Stimulated activated CD4-positive, alpha-beta T cell treated with anti-CD3 and anti-CD28 coated beads, Interleukin-4, amount 100 ng/mL, for 4 hours (primary cell): ENCODE measurements around the gene PLEKHG4B.
A peak's percentile ranks its signal among the peaks of the same experiment; 100 is the strongest.

Source experiments
- DNase-seq, 2 experiments: peaks; one replicate each; pipeline ENCODE4 v3.0.0-alpha.2; 2020

The PLEKHG4B gene

DNA sequence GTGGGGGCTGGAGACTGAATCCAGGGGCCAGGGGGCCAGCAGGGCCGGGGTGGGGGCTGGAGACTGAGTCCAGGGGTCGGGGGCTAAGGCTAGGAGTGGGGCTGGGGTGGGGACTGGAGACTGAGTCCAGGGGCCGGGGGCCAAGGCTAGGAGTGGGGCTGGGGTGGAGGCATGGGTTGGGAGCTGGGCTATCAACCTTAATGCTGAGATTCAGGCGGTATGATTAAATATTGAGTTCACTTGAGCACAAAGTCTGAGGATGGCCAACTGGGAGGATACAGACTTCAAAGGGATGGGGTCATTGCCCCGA is 82.3 kb downstream of the PLEKHG4B start:
- no peak for DNase-seq

GRCh38 chr5:174876-175465 is 83.0 kb downstream of the PLEKHG4B start:
- DNase-seq, result no peak

DNA sequence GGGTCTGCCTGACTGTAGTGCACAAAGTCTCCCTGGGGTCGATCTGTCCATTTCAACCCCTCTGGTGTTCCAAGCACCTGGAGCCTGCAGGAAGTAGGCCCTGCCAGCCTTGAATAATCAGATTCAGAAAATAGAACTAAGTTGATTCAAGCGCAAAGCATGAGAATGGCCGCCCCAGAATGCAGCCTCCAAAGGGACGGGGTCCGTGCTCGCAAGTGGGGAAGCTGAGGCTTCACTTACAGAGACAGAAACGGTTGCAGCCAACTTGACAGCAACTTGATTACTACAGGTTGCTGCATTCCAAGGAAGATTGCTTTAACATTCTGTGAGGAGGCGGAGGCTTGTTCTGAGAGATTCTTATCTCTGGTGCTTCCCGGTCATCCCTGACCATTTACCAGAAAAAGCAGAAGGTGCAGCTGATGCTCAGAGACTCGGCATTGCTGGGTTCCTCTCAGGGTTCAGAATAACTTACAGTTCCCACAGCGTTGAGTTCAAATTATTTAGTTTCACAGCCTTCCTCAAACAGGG is 84.4 kb downstream of the PLEKHG4B start:
- no peak for DNase-seq

- no peak for DNase-seq
These were observed 86.1 kb downstream of the PLEKHG4B start for GRCh38 chr5:178110-178509.

- DNase-seq, result no peak
These were observed 87.4 kb downstream of the PLEKHG4B start for GRCh38 chr5:179401-179800.

- DNase-seq, result no peak
These were observed 88.4 kb downstream of the PLEKHG4B start for GRCh38 chr5:180286-180918.

DNA sequence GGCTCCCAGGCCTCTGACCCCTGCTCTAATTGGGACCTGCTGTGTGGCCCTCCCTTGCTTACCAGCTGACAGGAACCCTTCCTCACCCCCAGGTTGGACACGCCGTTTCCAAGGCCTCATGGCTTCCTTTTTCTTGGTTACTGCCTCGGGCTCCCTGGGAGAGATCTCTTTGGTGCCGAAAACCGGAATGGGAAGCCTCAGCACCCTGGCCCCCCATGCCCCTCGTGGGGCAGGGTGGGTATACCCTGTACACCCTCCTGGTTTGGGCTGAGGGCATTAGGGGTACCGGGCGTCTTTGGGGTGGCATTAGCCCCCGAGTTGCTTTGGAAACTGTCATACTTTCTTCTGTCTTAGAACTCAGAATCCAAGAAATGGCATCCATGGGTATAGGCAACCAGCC is 89.2 kb downstream of the PLEKHG4B start:
- no peak for DNase-seq

GRCh38 chr5:181566-181965 is 89.6 kb downstream of the PLEKHG4B start:
- DNase-seq, result no peak

DNA sequence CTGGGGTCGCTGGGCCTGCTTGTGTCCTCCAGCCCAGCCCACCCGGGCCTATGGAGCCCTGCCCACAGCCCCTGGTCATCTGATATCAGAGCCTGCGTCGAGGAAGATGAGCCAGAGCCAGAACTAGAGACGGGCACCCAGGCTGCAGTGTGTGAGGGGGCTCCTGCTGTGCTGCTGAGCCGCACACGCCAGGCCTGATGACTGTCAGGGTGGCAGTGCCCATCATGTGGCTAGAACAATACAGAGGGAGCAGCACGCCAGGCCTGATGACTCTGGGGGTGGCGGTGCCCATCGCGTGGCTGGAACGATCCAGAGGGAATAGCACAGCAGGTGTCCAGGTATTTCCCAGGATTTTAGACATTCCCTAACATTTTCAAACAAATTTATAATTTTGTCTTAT is 90.2 kb downstream of the PLEKHG4B start:
- DNase-seq, result no peak

GRCh38 chr5:184471-184870 is 92.5 kb downstream of the PLEKHG4B start:
- no peak for DNase-seq

DNA sequence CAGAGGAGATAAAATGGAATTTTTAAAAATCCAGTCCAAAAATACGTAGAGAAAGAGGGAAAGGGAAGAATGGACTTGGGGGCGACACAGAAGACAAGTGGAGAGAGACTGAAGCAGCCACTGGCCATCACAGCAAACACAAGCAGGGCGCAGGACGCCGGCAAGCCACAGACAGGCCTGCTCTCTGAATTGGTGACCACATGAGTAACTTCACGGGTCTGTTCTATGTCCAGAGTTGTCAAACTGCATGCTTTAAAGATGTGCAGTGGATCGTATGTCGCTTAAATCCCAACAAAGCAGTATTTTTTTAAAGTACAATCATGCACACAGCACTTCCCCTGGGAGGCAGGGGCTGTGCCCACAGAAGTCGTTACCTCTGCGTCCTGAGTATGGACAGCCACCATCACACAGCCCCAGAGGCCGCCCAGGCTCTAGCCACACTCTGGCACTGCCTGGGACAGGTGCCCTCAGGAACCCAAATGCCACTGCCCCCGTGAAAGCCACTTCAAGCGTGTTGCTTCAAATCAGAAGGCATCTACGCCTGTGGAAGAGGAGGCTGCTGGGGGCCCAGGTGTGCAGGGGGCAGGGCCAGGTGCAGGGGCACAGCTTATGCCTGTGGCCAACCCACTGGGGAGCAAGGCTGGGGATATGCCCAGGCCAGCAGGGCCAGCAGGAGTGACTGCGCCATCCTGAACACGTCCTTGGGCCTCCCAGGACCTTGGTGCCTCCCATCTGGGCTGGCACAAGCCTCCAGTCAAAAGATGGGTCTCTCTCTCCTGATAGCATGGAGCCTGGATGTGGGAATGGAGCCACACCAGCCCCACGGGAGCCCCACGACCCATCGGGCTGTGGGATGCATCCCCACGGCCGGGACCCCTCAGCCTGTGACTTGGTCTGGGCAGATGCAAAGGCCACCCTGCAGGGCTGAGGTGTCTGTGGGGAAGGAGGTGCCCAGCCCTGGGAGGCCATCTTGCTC is 93.4 kb downstream of the PLEKHG4B start:
- no peak for DNase-seq

DNA sequence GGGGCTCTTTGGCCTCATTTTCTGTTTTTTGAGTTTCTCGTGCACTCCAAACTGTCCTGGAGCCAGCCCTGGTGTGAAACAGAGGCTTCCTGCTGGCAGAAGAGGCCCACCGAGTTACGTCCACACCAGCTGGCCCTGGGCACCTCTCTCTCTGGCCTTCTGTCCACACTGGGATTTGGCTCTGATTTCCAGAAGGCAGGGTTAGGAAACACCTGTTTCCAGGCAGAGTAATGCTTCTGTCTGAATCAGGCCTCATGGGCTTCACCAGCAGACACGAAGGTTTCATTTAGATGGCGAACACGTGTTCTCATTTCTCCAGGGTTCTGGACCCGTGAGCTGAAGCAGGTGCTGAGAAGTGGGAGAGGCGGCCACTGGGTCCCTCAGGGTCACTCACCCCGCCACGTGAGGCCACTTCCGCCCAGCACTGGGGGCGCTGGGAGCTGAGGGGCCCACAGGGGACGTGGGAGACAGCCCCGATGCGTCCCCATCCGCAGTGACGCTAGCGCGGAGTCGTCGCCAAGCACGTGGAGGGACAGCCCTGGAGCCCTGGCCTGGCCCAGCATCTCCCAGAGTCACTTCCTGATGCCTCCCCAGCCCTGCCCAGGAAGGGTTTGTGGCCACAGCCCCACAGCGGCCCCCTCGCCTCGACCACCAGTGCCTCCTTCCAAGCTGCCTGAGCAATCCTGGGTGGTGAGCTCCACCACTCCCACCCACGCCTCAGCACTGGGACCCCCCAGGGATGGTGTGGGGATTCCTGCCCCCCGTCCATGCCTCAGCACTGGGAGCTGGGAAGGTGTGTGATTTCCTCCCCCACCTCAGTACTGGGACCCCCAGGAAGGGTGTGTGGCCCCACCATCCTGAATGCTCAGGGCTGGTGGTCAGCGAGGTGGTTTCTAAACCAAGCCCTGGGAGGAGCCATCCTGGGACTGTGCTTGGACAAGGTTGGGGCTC is 94.4 kb downstream of the PLEKHG4B start:
- DNase-seq, result no peak

- DNase-seq, result no peak
These were observed 95.1 kb downstream of the PLEKHG4B start for GRCh38 chr5:187042-187431.

- DNase-seq, result no peak
These were observed 95.9 kb downstream of the PLEKHG4B start for GRCh38 chr5:187617-188451.

DNA sequence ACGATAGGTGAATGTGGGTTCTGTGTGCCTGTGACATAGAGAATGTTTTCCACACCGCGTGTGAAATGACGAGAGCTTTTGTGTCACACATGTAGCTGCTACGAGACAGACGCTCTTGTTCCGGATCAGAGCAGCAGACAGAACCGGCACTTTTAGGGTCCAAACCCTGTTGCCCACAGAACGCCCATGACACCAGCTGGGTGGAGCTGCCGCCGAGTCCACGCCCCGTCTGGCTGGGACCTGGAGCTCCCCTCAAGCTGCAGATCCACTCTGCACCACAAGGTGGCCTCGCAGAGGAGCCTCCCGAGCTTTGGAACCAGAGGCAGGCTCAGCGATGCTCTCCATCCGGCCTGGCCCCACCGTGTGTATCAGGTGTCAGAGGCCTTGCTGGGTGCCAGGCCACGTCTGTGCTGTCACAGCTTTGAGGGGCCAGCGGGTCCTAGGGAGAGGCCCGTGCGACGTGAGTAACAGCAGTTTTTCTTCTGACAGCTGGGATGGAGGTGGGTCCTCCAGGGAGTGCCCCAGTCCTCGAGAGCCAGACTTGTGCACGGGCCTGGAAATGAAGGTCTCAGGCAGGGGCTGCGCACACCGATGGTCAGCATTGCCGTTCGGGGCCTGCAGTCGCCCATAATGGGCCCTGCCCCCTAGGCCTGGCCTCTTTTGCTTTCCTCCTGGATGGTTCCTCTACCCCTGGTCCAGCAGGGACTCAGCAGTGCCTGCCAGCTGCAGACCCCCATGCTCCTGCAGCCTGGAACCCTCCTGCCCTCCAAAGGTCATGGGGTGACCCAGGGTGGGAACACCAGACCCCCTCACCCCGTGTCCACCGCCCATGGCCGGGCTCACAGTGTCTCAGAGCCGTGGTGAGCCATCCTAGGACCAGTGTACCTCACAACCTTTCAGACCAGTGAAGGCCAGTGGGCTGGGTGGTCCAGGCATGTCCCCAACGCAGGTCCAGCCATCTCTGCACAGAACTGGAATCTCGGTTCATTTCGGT is 96.8 kb downstream of the PLEKHG4B start:
- peak; percentile 82 to 85 for DNase-seq

- no peak for DNase-seq
These were observed 97.5 kb downstream of the PLEKHG4B start for GRCh38 chr5:189486-189885.

DNA sequence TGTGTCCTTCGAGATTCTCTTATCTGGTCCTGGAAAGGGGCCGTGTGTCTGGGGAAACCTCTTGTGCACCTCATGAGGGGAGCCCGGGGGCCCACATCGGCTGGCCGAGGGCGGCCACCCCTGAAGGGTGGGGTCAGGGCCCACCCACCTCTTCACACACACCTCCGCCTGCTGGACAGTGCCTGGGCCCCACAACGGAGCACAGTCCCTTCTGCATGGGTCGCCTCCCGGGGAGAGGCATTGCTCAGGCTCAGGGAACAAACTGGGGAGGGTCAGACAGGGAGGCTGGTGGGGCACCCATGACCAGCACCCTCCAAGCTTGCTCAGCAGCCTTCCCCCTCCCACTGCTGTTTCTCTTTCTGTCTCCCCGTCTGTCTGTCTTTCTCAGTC is 98.0 kb downstream of the PLEKHG4B start:
- no peak for DNase-seq

DNA sequence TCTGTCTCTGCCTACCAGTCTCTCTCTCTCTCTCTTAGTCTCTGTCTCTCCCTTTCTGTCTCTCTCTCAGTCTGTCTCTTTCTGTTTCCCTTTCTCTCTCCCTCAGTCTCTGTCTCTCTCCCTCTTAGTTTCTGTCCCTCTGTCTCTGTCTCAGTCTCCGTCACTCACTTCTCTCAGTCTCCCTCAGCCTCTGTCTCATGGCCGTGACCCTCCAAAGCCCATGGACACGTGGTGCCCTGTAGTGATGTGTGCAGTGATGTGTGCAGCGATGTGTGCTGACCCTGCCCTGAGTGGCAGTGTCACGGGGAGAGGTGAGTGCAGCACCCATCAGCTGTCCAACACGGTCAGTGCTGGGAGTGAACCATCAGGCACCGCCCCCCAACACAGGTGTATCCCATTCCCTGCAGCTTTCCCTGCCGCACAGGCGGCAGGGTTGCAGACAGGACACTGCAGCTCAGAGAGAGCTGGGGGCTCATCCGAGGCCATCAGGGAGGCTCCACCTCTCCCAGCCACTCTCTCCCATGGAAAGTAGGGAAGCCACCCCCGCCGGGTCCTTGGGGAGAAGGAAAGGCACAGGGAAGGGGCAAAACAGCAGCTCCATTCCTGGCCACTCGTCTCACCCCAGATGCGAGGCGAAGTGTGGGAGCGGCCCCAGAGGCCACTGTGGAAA is 98.5 kb downstream of the PLEKHG4B start:
- DNase-seq, result no peak

DNA sequence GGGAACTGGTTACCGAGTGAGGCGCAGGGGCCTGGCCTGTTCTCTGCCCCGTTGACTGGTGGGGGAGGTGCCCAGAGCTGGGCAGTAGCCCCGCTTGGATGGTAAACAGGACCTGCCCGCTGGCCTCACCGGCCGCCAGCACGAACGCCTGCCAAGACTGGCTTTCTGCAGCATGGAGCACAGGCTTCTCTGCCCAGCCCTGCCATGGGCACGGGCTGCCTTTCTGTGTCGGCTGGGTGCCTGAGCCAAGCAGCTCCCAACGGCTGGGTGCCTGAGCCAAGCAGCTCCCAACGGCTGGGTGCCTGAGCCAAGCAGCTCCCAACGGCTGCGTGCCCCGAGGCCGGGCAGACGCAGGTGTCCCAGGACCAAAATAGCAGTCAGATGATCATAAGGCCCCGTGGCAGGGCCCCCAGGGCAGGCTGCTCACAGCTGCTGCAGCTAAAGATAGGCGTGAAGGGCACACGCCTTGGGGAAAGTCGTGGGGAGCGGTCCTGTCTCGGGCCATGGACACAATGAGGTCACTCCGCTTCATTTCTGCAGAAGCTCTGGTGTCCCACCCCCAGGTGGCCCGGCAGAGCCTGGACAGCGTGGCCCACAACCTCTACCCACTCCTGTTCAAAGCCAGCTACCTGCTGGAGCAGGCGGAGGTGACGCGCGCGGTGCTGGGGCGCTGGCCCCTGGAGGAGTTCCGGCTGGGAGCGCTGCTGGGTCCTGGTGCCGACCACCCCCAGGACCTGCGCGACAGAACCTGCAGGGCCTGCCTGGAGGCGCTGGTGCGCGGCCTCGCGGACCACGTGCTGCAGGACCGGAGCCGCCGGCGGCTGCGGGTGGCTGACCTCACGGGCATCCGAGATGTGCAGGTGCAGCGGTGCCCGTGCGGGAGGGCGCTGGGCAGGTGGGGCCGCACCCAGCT is 99.3 kb downstream of the PLEKHG4B start, which contains the start of gene LRRC14B:
Gene LRRC14B (plus strand): TSS at position 460 of the 913 bp plus-strand sequence. CDS start 44 bp downstream, at position 504.
- peak; percentile 4 to 19 for DNase-seq
